B cell (primary cell): Measurements from ENCODE around the gene LDHD.

ENCODE experiments used
- CTCF ChIP-seq: fragments of 200-600 bp; IDR thresholded peaks from one replicate; pipeline ENCODE4 v1.8.0; 2022; ENCODE audit warnings: antibody characterized with exemption, mild to moderate bottlenecking
- EZH2 ChIP-seq: IDR thresholded peaks from 2 replicates; pipeline ENCODE4 v1.6.1; 2012; ENCODE audit warnings: borderline replicate concordance, low read depth, mild to moderate bottlenecking, moderate library complexity, low read length; ENCODE audit not compliant: insufficient read depth, poor library complexity, severe bottlenecking

GRCh38 chr16:75066861-75067447 is 49.6 kb downstream of the LDHD start:
- TF ChIP-seq CTCF (no peak), EZH2 (no peak)
